HG03060 (cell line): ENCODE measurements around the gene STEAP1B.
"Not testable (repeated sequence)": the region's sequence is repeated elsewhere in the genome, so short reads cannot be mapped to it uniquely, and the experiment has no call there.

ENCODE experiments used
- ATAC-seq: cut with Tn5 transposase; IDR thresholded peaks from one replicate; pipeline ENCODE4 v1.9.1; 2021; ENCODE audit warnings: low read depth, moderate number of reproducible peaks; ENCODE audit not compliant: unreplicated experiment

STEAP1B gene

DNA sequence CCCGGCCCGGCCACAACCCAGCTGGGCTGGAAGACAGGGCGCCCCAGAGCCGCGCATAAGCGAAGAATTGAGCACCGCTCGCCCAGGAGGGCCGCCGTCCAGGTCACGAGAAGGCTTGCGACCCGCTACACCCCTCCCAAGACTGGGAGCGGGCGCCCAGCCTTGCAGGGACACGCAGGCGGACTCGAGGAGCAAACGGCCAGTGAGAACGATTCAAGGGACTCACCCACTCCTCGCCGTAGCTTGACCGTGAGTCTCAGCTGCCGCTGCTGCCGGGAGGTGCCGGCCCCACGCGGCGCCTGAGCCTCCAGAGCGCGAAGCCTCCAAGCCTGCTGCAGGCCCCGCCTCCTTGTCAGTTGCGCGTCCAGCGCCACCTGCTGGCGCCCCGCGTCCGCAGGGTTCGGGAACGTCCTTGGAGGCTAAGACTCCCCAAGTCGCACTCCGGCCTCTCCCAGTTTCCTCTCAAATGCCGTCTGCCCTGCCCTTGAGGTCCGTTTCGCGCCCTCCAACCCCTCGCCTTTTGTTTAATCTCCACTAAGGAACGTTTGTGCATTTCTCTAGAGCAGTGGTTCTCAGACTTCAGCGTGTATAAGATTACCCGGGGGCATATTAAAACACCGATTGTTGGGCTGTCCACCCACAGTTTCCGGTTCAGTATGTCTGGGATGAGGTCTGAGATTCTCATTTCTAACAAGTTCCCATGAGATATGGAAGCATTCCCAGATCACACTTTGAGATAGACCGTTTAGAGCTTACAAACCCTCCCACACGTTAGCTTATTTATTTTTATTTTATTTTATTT, at the start of gene STEAP1B:
Gene STEAP1B, minus strand, starts transcription at position 301 of the 802 bp plus-strand sequence. CDS start 5,333 bp downstream, outside the sequence.
- ATAC-seq: peak; percentile 90

DNA sequence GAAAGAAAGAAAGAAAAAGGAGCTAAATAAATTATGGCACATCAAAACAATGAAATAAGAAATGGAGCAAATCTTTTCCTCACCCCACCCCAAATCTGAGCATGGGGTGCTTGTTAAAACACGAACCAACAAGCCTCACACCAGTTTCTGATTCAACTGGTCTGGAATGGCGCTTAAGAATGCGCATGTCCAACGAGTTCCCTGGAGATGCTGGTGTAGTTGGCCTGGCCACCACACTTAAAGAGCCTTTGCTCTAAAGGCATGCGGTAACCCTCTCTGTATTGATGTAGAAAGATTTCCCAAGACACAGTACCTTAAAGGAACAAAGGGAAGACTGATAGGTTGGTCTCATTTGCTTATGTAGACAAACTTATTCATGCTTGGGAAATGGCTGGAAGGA, 49.1 kb upstream of the STEAP1B start:
- ATAC-seq: no peak

DNA sequence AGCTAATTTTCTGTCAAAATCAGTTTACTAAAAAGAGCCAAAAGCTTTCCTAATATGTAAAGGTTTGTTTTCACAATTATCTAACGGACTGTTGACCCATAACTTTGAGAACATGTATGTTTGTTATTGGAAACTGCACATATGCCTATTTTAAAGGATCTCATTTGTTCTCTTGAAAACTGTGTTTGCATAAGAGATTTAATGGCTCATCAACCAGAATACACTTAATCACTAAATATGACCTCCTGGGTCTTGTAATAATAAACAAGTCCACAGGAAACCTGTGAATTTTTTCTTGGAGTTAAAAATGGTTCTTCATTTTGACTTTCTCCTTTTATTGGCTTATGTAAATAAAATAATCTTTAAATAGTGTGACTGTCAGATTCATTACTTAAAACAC, 48.3 kb upstream of the STEAP1B start:
- ATAC-seq: no peak

GRCh38 chr7:22546769-22547168, 46.8 kb upstream of the STEAP1B start:
- ATAC-seq: no peak

DNA sequence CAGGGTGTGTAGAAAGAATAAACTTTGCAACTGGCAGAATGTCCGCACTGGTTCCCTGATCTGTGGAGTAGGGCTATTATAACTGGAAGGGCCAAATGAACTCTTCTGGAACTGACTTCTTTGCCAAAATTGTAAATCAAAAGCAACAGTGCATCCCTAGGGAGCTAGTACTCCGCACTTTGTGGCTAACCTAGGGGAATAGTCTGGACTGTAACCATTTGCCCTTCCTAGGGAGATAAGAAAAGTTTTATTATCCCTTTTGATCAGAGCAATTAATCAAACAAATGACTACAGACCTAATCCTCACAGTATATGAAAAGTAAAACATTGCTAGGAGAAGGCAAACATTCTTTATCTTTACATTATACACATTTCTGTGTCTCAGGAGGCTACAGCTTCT, 45.5 kb upstream of the STEAP1B start:
- ATAC-seq: no peak

DNA sequence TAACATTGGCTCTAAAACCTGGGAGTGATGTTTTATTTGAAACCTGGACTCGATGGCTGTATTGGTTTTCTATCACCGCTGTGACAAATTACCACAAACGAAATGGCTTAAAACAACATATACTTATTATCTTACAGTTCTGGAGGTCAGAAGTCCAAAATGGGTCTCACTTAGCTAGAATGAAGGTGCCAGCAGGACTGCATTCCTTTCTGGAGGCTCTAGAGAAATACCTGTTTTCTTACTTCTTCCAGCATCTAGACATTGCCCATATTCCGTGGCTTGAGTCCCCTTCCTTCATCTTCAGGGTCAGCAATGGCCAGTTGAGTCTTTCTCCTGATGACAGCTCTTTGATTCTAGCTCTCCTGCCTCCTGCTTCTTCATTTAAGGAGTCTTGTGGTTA, 44.3 kb upstream of the STEAP1B start:
- no peak for ATAC-seq

GRCh38 chr7:22543169-22543568, 43.2 kb upstream of the STEAP1B start:
- ATAC-seq: no peak

DNA sequence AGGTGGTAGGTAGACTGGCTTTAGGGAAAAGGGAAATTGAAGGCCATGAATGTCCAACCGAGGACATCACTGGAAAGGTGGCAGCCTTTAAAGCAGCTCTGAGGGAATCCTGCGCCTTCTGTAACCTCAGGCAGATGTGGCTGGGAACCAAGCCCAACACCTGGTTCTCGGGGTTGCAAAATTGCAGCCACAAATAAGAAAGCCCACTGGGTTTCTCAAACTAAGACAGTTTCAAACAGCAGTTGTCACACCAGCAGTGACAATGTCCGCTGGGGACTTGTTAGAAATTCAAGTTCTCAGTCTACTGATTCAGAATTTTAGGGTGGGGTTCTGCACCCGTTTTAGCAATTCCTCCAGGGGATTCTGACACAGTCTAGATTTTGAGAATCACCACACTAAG, 42.7 kb upstream of the STEAP1B start:
- ATAC-seq: no peak

DNA sequence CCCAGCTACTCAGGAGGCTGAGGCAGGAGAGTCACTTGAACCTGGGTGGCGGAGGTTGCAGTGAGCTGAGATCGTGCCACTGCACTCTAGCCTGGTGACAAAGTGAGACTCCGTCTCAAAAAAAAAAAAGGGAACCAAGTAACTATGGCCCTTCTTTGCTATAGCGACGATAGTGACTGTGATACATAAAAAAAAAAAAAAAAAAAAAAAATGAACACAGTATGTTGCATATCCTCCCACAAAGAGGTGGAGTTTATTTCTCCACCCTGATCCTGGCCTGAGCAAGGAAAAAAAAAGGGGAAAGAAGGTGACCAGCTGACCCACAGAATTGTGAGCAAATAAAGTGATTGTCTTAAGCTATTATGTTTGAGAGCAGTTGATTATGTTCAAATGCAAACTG, 42.3 kb upstream of the STEAP1B start:
- ATAC-seq: no peak

DNA sequence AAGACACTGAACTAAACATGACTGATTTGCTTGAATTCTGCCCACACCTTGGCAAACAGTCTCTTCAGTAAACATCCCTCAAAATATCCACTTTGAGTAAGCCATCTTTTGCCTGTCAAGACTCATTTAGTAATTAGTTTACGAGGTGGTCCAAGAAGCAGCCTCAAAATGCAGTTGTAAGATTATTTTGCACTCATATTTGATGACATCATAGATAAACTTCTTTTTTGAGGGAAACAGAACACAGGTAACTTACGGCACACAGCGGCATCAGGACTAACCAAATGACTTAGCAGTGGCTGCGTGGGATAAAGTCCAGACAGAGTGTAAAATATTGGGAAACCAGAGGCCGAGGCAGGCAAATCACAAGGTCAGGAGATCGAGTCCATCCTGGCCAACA, 41.8 kb upstream of the STEAP1B start:
- ATAC-seq: no peak

DNA sequence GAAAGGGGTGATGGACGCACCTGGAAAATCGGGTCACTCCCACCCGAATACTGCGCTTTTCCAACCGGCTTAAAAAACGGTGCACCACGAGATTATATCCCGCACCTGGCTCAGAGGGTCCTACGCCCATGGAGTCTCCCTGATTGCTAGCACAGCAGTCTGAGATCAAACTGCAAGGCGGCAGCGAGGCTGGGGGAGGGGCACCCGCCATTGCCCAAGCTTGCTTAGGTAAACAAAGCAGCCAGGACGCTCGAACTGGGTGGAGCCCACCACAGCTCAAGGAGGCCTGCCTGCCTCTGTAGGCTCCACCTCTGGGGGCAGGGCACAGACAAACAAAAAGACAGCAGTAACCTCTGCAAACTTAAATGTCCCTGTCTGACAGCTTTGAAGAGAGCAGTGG, 28.5 kb upstream of the STEAP1B start:
- ATAC-seq: not testable (repeated sequence)

DNA sequence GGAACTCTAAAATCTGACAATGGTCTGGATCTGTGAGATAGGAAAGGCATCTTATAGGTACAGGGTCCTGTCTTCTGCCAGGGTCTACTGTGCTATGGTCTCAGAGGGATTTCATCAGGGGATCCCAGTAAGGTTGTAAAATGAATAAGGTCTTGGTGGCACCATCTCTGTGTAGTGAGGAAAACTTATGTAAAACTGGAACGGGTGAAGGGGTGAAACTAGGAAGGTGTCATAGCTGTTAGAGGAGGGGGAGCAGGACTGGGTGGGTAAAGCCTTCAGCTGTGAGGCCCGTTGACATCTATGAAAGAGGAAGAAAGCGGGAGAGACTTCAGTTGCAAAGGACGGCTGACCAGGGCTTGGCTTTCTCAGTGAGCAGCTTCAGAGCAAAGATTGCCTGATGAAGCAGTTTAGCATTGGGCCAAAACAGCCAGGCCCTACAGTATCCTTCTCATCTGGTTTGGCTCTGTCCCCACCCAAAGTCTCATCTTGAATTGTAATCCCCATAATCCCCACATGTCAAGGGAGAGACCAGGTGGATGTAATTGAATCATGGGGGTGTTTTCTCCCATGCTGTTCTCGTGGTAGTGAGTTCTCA, 24.5 kb upstream of the STEAP1B start:
- not testable (repeated sequence) for ATAC-seq

DNA sequence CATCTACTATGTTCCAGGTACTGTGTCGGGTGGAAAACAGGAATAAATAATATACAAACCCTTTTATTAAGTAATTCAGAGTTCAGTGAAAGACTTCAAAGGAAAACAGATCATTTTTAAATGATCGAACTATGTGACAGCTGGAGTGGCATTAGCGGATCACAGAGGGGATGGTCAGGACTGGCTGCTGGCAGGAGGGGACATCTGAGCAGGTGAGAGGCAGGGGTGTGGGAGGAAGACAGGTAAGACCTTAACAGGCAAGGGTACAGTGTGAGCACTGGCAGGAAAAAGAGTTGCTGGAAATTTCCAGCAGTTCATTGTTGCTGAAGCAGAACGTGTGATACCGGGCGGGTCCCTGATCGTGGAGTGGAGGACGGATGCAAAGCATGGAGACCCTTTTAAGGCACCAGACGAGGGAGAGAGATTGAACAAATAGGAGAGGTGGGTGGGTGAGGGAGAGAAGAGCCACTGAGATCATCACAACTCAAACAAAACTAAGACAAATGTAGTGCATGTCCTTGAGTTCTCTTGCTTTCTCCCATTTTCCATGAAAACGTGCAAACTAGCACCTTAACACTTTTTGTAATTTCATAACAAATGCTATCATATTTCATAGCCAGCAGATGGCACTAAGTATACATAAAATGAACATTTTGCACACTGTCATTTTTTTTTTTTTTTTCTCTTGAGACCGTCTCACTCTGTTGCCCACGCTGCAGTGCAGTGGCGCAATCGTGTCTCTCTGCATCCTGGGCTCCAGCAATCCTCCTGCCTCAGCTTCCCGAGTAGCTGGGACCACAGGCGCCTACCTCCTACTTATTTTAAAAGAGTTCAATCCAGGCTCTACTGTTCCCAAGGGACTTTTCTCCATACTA, 23.7 kb upstream of the STEAP1B start:
- not testable (repeated sequence) for ATAC-seq

- not testable (repeated sequence) for ATAC-seq
Observed at GRCh38 chr7:22519560-22519959, 19.6 kb upstream of the STEAP1B start.

DNA sequence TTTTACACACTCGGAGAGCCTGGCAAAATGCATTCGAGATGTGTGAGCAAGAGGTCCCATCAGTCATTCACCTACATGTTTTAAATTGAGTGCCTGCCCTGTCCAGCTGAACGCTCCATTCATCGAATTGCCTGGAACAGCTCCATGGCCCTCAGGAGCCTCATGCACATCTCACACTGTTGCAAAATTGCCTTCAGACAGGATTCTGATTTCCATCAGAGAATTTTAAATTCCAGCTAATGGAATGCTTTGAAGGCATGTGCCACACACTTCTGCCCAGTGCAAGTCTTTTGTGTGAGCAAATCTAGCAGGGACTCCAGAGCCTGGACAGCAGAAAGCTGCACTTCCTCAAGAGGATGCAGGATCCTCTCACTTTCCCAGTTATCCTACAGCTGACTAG, 17.0 kb upstream of the STEAP1B start:
- ATAC-seq: not testable (repeated sequence)

DNA sequence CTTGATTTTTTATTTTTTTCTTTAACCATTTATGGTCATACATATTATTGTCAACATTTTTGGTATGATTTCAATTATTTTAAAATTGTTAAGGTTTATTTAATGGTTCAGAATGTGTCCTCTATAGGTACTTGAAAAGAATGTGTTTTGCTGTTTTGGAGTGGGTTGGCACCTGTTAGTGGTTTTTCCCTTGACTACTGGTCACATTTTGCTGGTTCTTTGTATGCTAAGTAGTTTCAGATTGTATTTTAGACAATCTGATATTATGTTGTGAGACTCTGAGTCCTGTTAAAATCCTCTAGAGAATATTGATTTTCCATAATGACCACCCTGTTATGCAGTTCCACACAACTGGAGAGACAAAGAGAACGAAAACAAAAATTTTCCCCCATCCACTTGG, 15.0 kb upstream of the STEAP1B start:
- not testable (repeated sequence) for ATAC-seq

GRCh38 chr7:22507320-22507719, 7.3 kb upstream of the STEAP1B start:
- not testable (repeated sequence) for ATAC-seq

- not testable (repeated sequence) for ATAC-seq
Observed at GRCh38 chr7:22506316-22507020, 6.5 kb upstream of the STEAP1B start.

DNA sequence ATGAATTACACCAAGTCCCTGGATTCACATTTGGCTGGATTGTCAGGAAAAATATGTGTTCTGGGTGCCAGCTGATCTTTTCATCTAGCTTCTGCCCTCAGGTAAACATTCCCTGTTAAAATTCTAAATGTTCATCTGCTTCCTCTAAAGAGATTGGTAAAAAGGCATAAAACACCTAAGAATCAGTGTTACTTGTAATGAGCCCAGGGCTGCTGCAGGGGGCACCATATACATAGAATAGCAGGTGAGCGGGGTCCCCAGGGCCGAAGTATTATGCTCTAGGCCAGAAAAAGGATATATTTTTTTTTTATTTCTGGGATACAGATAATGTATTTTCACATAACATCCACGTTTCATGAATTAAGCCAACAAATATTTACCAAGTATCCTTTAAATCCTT, 4.5 kb upstream of the STEAP1B start:
- not testable (repeated sequence) for ATAC-seq

- ATAC-seq: not testable (repeated sequence)
Observed at GRCh38 chr7:22502104-22502503, 2.1 kb upstream of the STEAP1B start.
